ENCODE data around the gene GEMIN5. TPM values are rescaled to one million over a fixed set of nuclear protein-coding genes. Genes with fewer than 3 reads are reported as not detected.

GEMIN5 gene
- total and polyA plus RNA-seq, 2 donors from 2014 or later, result 3.5 to 14.8 TPM

- Histone ChIP-seq H3K9me3 (ENCODE audit: control insufficient read depth in 2 of 3, insufficient read depth in 1 of 3, low read length in 3 of 3) (no peaks in the 10 kb centered on the region), H3K4me3 (ENCODE audit: low read length in 3 of 3) (no peak overlapping the region), H3K4me1 (ENCODE audit: control insufficient read depth in 2 of 3, insufficient read depth in 2 of 3, low read depth in 1 of 3, low read length in 3 of 3) (peaks cover 0 to under 1% (median 0%) of the 10 kb centered on the region in 3 donors), H3K9ac (ENCODE audit: low read length in 3 of 3) (no peak overlapping the region), H3K27me3 (ENCODE audit: control insufficient read depth, insufficient read depth, low read length) (no peaks in the 10 kb centered on the region), H3K27ac (ENCODE audit: low read depth in 2 of 2, low read length in 2 of 2) (no peak overlapping the region), H3K36me3 (ENCODE audit: control insufficient read depth in 2 of 3, insufficient read depth in 3 of 3, low read length in 3 of 3) (no peaks in the 10 kb centered on the region)
- DNase-seq (no peak), FAIRE-seq (no peak)
- no peak for TF ChIP-seq CTCF (IDR thresholded peaks at IDR 0.05; ENCODE audit: borderline replicate concordance, extremely low read depth, insufficient read depth)
- intact Hi-C loops (cut with DNase I), result no loop called here
These were observed 9.8 kb upstream of the GEMIN5 start for GRCh38 chr5:154947778-154948177.

GRCh38 chr5:154945695-154946301 is 7.8 kb upstream of the GEMIN5 start:
- FAIRE-seq (peak; percentile 64), DNase-seq (peak in 1 of 5 donors; percentile 30)
- no peak overlapping the region for H3K27ac ChIP-seq (ENCODE audit: low read depth in 2 of 2, low read length in 2 of 2)
- no peaks in the 10 kb centered on the region for H3K27me3 ChIP-seq (ENCODE audit: control insufficient read depth, insufficient read depth, low read length)
- intact Hi-C loops (cut with DNase I), result no loop called here
- H3K9ac ChIP-seq (ENCODE audit: low read length in 3 of 3), result no peak overlapping the region
- no peaks in the 10 kb centered on the region for H3K36me3 ChIP-seq (ENCODE audit: control insufficient read depth in 2 of 3, insufficient read depth in 3 of 3, low read length in 3 of 3)
- peaks cover 0 to 8% (median 5%) of the 10 kb centered on the region in 3 donors for H3K4me1 ChIP-seq (ENCODE audit: control insufficient read depth in 2 of 3, insufficient read depth in 2 of 3, low read depth in 1 of 3, low read length in 3 of 3)
- no peaks in the 10 kb centered on the region for H3K9me3 ChIP-seq (ENCODE audit: control insufficient read depth in 2 of 3, insufficient read depth in 1 of 3, low read length in 3 of 3)
- no peak overlapping the region for H3K4me3 ChIP-seq (ENCODE audit: low read length in 3 of 3)
- TF ChIP-seq CTCF (IDR thresholded peaks at IDR 0.05; ENCODE audit: borderline replicate concordance, extremely low read depth, insufficient read depth), result peak; percentile 52

- TF ChIP-seq CTCF (IDR thresholded peaks at IDR 0.05; ENCODE audit: borderline replicate concordance, extremely low read depth, insufficient read depth), result no peak
- H3K27me3 ChIP-seq (ENCODE audit: control insufficient read depth, insufficient read depth, low read length), result no peaks in the 10 kb centered on the region
- intact Hi-C loops (cut with DNase I), result no loop called here
- no peak overlapping the region for H3K27ac ChIP-seq (ENCODE audit: low read depth in 2 of 2, low read length in 2 of 2)
- no peak overlapping the region for H3K4me3 ChIP-seq (ENCODE audit: low read length in 3 of 3)
- DNase-seq, result no peak
- FAIRE-seq, result no peak
- no peaks in the 10 kb centered on the region for H3K9me3 ChIP-seq (ENCODE audit: control insufficient read depth in 2 of 3, insufficient read depth in 1 of 3, low read length in 3 of 3)
- no peak overlapping the region for H3K9ac ChIP-seq (ENCODE audit: low read length in 3 of 3)
- H3K36me3 ChIP-seq (ENCODE audit: control insufficient read depth in 2 of 3, insufficient read depth in 3 of 3, low read length in 3 of 3), result no peaks in the 10 kb centered on the region
- peaks cover 0 to 8% (median 5%) of the 10 kb centered on the region in 3 donors for H3K4me1 ChIP-seq (ENCODE audit: control insufficient read depth in 2 of 3, insufficient read depth in 2 of 3, low read depth in 1 of 3, low read length in 3 of 3)
These were observed 6.7 kb upstream of the GEMIN5 start for GRCh38 chr5:154944716-154945115.

GRCh38 chr5:154943527-154943926 is 5.5 kb upstream of the GEMIN5 start:
- Histone ChIP-seq H3K27ac (ENCODE audit: low read depth in 2 of 2, low read length in 2 of 2) (no peak overlapping the region), H3K4me3 (ENCODE audit: low read length in 3 of 3) (no peak overlapping the region), H3K36me3 (ENCODE audit: control insufficient read depth in 2 of 3, insufficient read depth in 3 of 3, low read length in 3 of 3) (no peaks in the 10 kb centered on the region), H3K27me3 (ENCODE audit: control insufficient read depth, insufficient read depth, low read length) (no peaks in the 10 kb centered on the region), H3K9ac (ENCODE audit: low read length in 3 of 3) (no peak overlapping the region), H3K9me3 (ENCODE audit: control insufficient read depth in 2 of 3, insufficient read depth in 1 of 3, low read length in 3 of 3) (no peaks in the 10 kb centered on the region), H3K4me1 (ENCODE audit: control insufficient read depth in 2 of 3, insufficient read depth in 2 of 3, low read depth in 1 of 3, low read length in 3 of 3) (peaks cover 0 to 8% (median 5%) of the 10 kb centered on the region in 3 donors)
- DNase-seq, result no peak
- intact Hi-C loops (cut with DNase I), result no loop called here
- TF ChIP-seq CTCF (IDR thresholded peaks at IDR 0.05; ENCODE audit: borderline replicate concordance, extremely low read depth, insufficient read depth), result no peak
- no peak for FAIRE-seq
